Glomerular visceral epithelial cell (primary cell): ENCODE measurements around the gene NTM.

Experiments used
- DNase-seq: peaks from one replicate; pipeline ENCODE4 v3.0.0-alpha.2; 2016; ENCODE audit errors: extremely low spot score

NTM gene

GRCh38 chr11:131373095-131373725, 2.8 kb downstream of the NTM start:
- DNase-seq, result no peak

- no peak for DNase-seq
Measured at GRCh38 chr11:131373756-131374155, 3.3 kb downstream of the NTM start.

GRCh38 chr11:131375421-131375820, 5.0 kb downstream of the NTM start:
- DNase-seq, result no peak

- no peak for DNase-seq
Measured at GRCh38 chr11:131375915-131376314, 5.5 kb downstream of the NTM start.

GRCh38 chr11:131378931-131379330, 8.5 kb downstream of the NTM start:
- DNase-seq, result no peak

GRCh38 chr11:131385763-131386390, 15.5 kb downstream of the NTM start:
- no peak for DNase-seq

GRCh38 chr11:131386408-131386807, 16.0 kb downstream of the NTM start:
- no peak for DNase-seq

- DNase-seq, result no peak
Measured at GRCh38 chr11:131388030-131388429, 17.6 kb downstream of the NTM start.

GRCh38 chr11:131389582-131389981, 19.2 kb downstream of the NTM start:
- no peak for DNase-seq

- DNase-seq, result no peak
Measured at GRCh38 chr11:131391176-131391575, 20.8 kb downstream of the NTM start.

- DNase-seq, result no peak
Measured at GRCh38 chr11:131392528-131393255, 22.3 kb downstream of the NTM start.

- DNase-seq, result no peak
Measured at GRCh38 chr11:131393691-131394090, 23.3 kb downstream of the NTM start.

GRCh38 chr11:131397675-131398074, 27.3 kb downstream of the NTM start:
- DNase-seq, result no peak

GRCh38 chr11:131402040-131402439, 31.6 kb downstream of the NTM start:
- DNase-seq, result no peak

GRCh38 chr11:131404010-131404409, 33.6 kb downstream of the NTM start:
- DNase-seq, result no peak

GRCh38 chr11:131408025-131408640, 37.7 kb downstream of the NTM start:
- DNase-seq, result peak; percentile 49

- no peak for DNase-seq
Measured at GRCh38 chr11:131409345-131409744, 38.9 kb downstream of the NTM start.

- no peak for DNase-seq
Measured at GRCh38 chr11:131411636-131412035, 41.2 kb downstream of the NTM start.

GRCh38 chr11:131412061-131412460, 41.6 kb downstream of the NTM start:
- no peak for DNase-seq

- DNase-seq, result no peak
Measured at GRCh38 chr11:131413217-131413616, 42.8 kb downstream of the NTM start.

GRCh38 chr11:131418189-131418588, 47.8 kb downstream of the NTM start:
- DNase-seq, result no peak

GRCh38 chr11:131421066-131421855, 50.8 kb downstream of the NTM start:
- no peak for DNase-seq
